Stimulated activated CD4-positive, alpha-beta T cell treated with anti-CD3 and anti-CD28 coated beads, Interleukin-4, amount 100 ng/mL, for 1 hour (primary cell): Measurements from ENCODE around the gene IFITM5.
"Not testable (repeated sequence)": the region's sequence is repeated elsewhere in the genome, so short reads cannot be mapped to it uniquely, and the experiment has no call there.

Experiments
- DNase-seq: peaks from one replicate; pipeline ENCODE4 v3.0.0-alpha.2; 2020

The IFITM5 gene

DNA sequence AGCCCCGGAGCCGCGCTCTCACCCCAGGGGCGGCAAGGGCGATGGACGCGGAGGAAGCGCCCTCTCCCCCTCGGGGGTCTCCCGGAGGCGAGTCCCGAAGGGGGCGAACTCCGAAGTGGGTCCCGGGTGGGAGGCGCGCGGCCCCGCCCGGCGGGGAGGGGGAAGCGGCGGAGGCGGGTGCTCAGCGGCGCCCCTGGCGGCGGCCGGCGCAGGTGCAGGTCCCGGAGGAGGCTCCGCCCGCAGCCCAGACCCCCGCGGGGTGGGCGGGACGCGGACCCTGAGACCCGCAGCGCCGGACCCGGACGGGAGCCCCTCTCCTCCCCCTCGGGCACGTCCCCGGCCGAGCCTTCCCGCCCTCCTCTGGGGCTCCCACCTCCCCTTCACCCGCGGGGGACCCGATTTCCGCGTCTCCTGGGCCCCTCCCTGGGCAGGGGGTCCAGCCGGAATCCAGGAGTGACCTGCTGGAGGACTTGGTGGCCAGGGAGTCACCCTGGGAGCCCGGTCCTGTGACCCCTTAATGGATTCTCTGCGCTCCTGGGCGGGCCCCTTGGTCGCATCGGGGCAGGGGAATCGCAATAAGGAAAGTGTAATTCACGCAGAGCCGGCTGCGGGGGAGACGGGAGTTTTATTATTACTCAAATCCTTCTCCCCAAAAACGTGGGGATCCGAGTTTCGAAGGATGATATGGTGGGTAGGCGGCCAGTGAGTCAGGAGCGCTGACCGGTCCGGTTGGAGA lies 11.9 kb upstream of the IFITM5 start:
- not testable (repeated sequence) for DNase-seq

DNA sequence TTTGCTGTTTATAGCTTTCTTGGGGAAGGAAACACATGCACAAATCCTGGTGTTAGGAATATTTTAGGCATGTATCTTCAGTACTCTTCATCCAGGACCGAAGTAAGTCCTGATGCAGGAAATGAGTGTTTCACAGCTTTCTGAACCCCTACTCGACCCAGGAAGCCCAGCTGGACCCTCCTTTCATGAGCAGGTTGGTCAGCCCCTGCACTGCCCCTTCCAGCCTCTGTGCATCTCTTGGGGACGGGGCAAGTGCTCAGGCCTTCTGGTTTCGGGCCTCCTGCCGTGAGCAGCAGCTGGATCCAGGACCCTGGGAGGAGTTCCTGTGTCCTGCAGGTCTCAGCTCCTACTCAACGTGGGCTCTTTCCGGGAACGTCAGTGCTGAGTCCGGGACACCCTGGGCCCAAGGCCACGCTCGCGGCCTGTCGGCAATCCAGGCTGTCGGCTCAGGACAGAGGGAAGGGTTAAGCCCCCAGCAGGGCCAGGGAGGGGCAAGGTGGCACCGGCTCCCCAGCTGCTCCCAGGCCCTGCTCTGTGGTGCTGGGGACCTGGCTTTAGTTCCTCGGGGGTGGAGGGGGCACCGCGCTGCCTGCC lies 10.8 kb upstream of the IFITM5 start:
- not testable (repeated sequence) for DNase-seq

DNA sequence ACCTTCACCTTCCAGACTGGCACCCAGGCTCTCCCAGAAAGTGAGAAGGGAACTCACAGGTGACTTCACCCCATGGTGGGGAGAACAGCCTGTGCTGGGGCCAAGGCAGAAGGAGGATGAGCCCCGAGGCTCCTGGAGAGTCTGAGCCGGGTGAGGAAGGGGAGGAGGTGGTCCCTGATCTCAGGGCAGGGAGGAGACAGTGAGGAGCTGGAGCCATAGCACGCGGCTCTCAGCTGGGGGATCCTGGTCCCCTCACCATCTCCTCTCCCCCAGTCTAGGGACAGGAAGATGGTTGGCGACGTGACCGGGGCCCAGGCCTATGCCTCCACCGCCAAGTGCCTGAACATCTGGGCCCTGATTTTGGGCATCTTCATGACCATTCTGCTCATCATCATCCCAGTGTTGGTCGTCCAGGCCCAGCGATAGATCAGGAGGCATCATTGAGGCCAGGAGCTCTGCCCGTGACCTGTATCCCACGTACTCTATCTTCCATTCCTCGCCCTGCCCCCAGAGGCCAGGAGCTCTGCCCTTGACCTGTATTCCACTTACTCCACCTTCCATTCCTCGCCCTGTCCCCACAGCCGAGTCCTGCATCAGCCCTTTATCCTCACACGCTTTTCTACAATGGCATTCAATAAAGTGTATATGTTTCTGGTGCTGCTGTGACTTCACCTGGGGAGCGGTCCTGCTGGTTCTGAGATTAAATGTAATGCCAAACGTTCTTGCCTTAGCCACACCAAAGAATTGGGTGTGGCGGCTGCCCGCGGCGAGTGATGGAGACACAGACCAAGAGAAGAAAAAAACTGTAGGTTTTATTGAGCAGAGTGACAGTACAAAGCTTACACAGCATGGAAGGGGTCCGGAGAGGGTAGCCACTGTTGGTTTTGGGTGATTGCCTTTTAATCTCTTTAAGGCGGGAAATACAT lies 9.7 kb upstream of the IFITM5 start:
- not testable (repeated sequence) for DNase-seq

DNA sequence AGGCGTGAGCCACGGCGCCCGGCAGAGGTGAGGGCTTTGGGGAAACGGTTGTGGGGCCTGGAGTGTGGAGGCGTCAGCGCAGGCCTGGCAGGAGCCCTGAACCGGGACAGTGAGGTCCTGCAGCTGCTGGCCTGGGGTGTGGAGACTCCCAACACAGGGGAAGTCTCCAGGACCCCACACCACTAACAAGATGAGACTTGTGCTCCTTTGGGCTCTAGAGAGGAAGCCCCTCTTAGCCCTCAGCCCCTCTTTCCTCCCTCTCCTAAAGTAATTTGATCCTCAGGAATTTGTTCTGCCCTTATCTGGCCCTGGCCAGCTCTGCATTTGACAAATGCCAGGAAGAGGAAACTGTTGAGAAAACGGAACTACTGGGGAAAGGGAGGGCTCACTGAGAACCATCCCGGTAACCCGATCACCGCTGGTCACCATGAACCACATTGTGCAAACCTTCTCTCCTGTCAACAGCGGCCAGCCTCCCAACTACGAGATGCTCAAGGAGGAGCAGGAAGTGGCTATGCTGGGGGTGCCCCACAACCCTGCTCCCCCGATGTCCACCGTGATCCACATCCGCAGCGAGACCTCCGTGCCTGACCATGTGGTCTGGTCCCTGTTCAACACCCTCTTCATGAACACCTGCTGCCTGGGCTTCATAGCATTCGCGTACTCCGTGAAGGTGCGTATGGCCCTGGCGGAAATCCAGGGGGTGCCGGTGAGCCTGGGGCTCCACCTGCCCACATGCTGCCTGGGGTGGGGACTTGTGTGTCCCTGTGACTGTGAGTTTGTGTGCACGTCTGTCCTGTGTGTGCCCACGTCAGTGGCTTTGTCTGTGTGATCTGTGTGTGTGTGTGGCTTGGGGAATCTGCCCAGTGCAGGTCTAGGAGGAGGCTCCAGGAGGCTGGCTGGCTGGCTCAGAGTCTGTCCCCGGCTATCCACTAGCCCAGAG lies 8.7 kb upstream of the IFITM5 start, which contains the start of gene IFITM2:
Gene IFITM2, plus strand, starts transcription at position 51 of the 943 bp plus-strand sequence. Its CDS starts 377 bp downstream, at position 428.
- peak; percentile 33 for DNase-seq

DNA sequence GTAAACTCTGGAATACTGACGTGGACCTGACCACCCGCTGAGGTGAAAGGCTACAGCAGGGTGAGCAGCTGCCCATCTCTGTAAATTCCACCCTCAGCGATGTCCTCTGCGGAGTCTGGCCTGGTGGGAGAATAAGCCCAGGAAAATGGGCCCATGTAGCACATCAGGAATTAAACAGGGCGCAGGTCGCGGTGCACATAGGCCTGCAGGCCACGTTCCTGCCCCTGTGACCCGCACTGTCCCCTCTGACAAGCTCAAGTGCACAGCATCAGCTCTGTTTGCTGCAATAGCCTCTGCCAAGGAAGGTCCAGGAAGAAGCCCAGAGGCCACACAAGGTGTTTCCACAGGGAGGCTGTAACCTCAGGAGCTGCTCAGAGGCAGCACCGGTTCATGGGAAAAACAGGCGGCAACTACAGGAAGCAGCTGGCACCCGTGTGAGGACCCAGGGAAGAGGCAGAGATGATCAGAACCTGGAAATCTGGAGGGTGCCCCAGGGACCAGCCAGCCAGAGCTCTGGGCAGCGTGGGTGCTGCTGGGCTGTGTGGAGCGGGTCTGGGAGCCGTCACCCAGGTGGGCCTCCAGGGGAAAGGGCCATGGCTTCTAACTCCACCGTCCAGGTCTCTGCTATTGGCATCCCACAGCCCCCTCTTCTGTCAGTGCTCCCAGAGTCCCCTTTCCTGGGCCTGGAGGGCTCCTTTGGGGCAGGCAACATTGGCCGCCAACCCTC lies 7.5 kb upstream of the IFITM5 start:
- DNase-seq = no peak

DNA sequence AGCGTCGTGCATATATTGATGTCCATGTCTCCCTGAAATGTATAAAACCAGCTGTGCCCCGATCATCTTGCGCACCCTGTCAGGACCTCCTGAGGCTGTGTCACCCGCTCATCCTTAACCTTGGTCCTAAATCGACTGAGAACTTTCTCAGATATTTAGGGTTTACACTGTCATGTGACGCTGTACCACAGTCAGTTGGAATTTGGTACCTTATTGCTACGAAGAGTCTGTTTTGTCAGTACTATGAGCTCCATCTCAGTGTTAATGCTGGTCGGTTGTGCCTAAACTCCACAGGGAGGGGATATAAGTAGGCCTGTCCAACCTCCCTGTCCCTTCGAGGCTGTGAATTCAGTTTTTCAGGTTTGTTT lies 6.5 kb upstream of the IFITM5 start:
- DNase-seq = no peak

DNA sequence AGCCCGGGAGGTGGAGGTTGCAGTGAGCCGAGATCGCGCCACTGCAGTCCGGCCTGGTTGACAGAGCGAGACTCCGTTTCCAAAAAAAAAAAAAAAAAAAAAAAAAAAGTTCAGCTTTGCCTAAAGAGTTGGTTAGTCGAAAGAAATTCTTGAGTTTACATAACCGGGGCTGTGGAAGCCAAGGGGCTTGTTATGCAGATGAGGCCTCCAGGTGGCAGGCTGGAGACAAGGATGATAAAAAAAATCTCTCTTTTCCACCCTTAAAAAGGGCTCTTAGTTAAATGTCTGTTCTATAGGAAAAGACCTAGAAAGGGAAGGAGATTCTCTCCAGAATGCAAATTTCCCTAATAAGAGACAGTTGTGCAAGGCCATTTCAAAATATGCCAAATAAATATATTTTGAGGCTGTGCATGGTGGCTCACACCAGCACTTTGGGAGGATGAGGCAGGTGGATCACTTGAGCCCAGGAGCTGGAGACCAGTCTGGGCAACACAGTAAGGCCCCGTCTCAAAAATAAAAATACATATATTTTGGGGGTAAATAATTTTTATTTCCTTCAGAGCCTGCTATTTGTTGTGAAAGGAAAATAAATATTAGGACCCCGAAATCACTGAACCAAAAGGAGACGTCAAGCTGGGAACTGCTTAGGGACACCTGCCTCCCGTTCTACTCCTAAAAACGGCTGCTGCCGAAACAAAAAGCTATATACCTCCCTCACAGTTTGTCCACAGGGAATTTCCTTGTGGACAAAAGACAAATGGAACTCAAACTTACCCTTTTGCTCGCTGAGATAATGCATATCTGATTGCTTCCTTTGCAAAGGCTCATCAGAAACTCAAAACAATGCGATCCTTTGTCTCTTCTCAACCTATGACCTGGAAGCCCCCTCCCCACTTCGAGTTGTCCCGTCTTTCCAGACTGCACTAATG lies 5.9 kb upstream of the IFITM5 start:
- DNase-seq = peak; percentile 66

DNA sequence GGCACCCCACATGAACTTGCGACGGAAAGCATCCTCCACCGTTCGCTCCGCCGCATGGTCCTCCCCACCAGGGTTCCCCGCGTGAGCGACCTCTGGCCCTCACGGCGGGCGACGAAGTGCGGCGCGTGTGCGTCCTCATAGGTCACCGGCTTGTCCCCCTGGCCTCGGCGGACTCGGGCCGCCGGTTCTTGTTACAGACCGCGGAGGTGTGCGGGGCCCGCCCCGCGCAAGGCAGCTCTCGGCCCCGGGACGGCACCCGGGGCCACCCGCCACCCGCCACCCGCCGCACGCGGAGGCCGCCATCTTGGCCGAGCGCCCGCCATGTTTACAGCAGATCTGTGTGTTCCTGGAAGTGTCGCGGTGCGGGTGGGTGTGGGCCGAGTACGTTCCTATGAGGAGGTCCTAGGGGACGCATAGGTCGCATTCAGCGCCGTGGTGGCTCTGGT lies 4.8 kb upstream of the IFITM5 start:
- DNase-seq = no peak

DNA sequence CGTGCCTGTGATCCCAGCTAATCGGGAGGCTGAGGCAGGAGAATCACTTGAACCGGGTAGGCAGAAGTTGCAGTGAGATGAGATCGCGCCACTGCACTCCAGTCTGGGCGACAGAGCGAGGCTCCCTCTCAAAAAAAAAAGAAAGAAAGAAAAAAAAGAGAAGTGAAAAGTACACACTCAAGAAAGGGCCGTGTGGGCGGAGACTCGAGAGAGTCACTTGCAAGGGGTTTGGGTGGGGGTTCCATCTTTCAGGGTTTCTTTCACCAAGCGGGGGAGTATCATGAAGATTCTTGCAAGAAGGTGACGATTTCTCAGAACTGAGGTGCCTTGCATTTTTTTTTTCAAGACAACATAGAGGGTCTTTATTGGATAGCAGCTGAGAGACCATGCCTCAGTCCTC lies 4.0 kb upstream of the IFITM5 start:
- DNase-seq = no peak

DNA sequence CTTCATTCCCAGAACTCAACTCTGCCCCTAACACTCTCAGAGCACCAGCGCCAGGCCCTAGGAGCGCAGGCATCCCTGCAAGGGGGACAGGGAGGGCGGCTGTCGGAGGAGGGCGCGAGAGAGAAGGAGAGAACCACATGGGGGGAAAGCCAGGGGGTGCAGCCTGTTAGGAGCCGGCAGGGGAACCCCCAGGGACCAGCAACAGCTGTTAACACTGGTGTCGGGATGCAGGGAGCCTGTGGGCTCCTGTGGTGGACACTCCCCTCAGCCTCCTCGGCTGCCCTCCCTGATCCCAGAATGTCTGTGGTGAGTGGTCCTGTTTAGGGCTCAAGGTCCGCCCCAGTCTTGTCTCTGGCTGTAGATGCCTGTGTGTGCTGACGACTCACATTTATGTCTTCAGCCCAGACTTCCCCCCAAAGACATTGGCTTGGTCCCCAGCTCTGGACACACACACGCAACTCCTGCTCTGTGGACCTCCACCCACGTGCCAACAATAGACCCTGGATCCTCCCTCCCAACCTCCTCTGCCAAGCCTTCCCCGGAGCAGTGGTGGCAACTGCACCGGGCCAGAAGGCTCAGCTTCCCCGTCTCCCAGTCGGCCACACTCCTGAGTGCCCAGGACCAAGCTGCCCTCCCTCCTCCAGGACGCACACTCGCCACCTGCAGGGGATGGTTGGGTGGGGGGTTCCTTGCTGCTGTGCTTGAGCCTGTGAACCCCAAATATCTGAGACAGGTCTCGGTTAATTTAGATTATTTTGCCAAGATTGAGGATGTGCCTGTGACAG lies 817 bp upstream of the IFITM5 start:
- no peak for DNase-seq

DNA sequence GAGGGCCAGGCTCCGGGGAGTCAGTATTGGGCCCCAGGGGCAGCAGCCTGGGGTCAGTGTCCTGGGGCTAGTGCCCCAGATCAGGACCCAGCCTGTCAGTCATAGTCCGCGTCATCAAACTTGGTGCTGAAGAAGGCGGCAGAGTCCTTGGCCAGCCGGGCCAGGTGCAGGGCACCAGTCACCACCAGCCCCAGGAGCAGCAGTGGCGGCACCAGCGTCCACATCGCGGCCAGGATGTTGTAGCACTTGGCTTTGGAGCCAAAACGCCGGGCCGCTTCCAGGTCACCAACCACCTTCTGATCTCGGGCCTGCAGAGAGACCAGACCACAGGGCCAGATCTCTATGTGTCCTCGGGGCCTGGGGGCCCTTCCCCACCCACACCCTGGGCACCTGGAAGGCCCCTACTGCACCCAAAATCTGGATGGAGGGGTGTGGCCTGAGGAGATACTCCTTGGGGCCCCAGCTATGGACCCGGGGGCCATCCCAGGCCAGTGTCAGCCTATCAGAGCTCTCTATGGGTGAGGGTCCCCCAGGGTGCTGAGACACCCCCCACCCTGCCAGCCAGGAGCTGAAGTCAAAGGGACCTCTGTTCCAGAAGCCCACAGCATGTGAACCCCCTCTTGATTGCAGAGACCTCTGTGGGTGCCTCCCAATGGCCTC lies 790 bp downstream of the IFITM5 start:
- DNase-seq = no peak

DNA sequence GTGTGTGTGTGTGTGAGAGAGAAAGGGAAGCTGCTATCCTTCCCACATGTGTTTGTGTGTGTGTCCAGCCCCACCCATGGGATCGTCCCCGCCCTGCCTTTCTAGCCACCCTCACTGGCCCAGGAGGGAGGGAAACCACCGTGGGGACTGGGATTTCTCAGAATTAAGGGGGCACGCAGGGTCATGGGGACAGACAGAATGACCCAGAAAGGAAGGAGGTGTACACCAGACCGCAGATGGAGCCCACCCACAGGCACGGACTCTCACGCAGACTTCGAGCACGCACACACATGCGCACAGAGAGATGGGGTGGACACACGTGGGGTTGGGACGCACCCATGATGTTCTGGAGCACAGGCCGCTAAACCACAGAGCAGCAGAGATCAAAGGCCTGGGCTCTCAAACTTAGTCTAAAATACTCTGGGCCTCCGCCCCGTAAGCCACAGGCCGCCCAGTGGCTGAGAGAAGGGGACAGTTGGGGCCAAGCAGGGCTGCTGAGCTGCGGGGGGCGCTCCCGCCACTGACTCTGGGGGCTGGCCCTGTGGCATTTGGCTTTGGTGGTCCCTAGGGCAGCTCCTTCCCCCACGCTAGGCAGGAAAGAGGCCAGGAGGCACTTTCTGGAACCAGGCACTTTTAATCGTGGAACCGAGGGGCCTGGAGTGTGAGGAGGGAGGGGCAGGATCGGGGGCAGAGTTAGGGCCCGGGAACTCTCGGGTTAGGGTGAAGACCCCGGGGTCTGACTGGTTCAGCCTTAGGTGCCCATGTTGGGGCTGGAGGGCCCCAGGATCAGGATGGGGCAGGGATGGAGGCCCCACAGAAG lies 1.5 kb downstream of the IFITM5 start:
- peak; percentile 15 for DNase-seq

DNA sequence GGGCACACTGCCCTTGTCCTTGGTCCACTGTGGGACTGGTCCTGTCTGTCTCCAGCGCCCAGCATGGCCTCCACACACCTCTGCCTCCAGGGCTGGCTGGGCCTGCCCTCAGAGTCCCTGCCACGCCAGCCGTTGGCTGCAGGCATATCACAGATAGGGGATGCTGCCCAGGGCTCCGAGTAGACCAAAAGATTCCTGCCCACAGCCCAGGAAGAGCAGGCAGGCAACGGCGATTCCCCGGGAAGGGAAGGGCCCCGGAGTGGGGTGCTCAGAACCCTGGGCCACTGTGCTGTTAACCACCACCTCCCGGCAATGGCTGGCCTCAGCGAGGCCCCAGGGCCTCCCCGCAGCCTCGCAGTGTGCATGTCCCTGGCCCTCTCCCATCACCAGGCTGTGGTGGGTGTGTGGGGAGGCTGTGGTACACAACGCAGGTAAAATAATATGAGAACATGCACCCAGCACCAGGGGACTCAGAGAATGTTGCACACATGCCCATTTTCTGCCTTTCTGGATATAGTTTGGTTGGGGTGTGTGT lies 2.2 kb downstream of the IFITM5 start:
- DNase-seq = no peak

DNA sequence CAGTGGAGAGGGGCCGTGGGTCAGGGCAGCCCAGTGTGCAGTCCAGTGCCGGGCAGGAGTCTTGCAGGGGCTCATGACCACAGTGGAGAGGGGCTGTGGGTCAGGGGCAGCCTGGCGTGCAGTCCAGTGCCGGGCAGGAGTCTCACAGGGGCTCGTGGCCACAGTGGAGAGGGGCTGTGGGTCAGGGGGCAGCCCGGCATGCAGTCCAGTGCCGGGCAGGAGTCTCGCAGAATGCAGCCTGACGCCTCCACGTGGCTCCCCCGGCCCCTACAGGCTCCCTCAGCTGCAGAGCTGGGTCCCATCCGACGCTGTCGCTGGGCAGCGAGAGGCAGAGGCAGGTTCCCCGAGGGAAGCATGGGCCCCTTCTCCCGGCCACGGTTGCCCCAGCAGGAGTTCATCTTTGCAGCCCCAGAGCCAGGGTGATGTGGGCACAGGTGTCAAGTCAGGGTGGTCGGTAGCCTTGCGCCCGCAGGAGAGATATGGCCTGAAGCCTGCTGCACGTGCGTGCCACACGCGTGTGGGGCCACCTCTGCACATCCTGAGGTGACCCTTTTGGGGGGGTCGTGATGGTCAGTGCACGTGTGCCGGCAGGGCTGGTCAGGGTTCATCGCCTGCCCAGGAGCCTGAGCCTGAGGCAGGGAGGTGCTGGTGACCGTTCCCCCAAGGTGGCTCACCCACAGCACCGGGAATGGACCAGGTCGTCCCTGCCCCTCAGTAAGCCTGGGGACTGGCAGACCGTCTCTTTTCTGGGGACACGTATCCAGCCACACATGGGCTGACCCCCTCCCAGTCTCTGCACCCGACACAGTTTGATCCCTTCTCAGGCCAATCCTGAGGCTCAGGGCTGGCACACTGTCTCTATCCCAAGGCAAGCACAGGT lies 2.9 kb downstream of the IFITM5 start:
- no peak for DNase-seq

DNA sequence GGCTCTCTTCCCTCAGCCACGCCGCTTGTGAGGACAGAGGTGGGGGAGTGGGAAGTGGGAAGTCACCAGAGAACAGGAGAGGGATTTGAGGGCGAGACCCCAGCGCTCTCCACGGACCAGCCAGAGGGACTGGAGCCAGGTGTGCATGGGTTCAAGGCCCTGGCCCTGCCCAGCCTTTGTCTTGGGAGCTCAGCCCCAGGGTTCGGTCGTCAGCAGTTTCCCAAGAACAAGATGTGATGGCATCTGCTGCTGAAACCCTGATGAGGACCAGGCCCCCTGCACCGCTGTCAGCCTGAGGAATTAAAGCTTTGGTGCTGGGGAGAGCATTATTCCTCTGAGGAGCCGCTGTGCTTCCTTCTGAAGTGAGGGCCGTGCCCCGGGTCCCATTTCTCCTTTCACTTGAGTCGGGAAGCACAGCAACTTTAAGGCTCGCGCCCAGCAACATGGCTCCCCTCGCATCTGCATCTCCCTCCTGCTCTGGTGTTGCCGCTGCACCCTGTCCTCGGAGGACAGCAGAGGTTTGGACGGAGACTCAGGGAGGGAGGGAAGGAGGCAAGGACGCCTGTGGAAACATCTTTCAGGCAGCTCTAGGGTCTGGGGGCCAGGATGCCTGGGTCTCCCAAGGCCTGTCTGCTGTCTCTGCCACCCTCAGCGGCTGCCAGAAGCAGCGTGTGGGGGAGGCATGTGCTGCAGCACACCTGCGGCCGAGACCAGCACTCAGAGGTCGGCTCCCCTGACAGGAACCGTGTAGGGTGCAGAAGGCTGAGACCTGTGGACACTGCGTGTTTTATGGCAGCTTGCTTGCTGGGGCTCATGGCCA lies 3.8 kb downstream of the IFITM5 start:
- no peak for DNase-seq

DNA sequence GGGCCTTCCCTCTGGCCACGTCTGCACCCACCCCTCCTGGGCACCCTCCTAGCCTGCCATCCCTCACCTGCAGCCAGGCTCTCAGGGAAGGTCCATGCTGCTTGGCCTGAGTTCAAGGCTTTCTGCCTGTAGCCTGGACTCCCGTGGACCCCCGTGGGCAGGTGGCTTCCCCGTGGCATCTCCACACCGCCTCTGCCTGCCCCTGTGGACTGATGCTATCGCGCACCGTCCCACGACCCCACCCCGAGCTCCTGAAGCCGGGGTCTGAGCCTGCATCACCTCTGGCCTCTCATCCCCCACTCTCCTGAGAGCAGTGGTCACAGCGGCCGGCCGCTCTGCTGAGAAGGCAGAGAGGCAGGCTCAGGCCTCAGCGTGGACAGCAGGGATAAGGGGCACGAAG lies 4.5 kb downstream of the IFITM5 start:
- DNase-seq = no peak
